GM19193 (cell line): ENCODE data around the gene DOK7.

Experiments
- POLR2A ChIP-seq: IDR thresholded peaks from 4 replicates; pipeline ENCODE4 v1.6.1; 2011; ENCODE audit not compliant: insufficient read depth, insufficient read length; ENCODE audit errors: extremely low read depth

Gene DOK7

GRCh38 chr4:3461515-3462291 is 1.4 kb upstream of the DOK7 start:
- no peak for TF ChIP-seq POLR2A

GRCh38 chr4:3462321-3462789 is 751 bp upstream of the DOK7 start:
- no peak for TF ChIP-seq POLR2A

GRCh38 chr4:3463556-3464348 is 646 bp downstream of the DOK7 start:
- no peak for TF ChIP-seq POLR2A

GRCh38 chr4:3464349-3464905 is 1.3 kb downstream of the DOK7 start:
- TF ChIP-seq POLR2A, result no peak

- TF ChIP-seq POLR2A, result no peak
These were observed 2.0 kb downstream of the DOK7 start for GRCh38 chr4:3464911-3465697.

- no peak for TF ChIP-seq POLR2A
These were observed 2.9 kb downstream of the DOK7 start for GRCh38 chr4:3465698-3466671.

- TF ChIP-seq POLR2A, result no peak
These were observed 3.8 kb downstream of the DOK7 start for GRCh38 chr4:3466691-3467600.

- no peak for TF ChIP-seq POLR2A
These were observed 4.5 kb downstream of the DOK7 start for GRCh38 chr4:3467601-3468031.

- no peak for TF ChIP-seq POLR2A
These were observed 5.0 kb downstream of the DOK7 start for GRCh38 chr4:3468154-3468553.

GRCh38 chr4:3468804-3469203 is 5.7 kb downstream of the DOK7 start:
- no peak for TF ChIP-seq POLR2A

- no peak for TF ChIP-seq POLR2A
These were observed 6.5 kb downstream of the DOK7 start for GRCh38 chr4:3469386-3470243.

- TF ChIP-seq POLR2A, result no peak
These were observed 7.4 kb downstream of the DOK7 start for GRCh38 chr4:3470244-3471097.
